Measurements from ENCODE around the gene SCAF1.

SCAF1 gene

DNA sequence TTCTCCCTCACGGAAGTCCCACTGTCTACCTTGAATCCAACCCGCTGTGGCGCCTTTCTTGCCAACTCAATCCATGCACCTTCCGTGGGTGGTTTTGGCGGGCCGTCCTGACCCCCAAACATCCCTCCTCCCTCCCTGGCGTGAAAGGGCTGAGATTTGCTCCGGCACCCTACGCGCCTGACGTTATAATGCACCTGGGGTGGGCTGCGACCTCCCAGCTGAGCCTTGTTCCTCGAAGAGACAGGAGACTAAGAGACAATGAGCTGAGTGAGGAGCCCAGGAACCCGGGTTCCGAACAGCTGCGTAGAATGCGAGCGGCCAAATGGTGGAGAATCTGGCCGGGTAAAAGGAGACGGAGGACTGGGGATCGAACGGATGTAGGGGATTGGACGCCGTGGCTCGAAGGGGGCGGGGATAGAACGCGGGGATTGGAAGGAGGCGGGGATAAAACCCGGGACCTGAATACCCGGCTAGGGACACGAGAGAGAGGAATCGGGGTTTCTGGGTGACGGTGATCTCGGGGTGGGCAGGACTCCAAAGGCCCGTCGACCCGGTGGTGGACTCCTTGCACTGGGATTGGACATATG lies 48.7 kb downstream of the SCAF1 start, which contains the start of gene CPT1C:
TSS of gene CPT1C (plus strand) at position 461 of the 587 bp plus-strand sequence. CDS start 1,137 bp downstream, outside the sequence.
- no peak for DNase-seq (ENCODE audit: low read depth in 1 of 2, low spot score in 1 of 2)
- Histone ChIP-seq H3K4me3 (replicated peaks; ENCODE audit: insufficient read depth, low read length) (no peak within 1 kb of the TSS), H3K27ac (replicated peaks) (no peak within 1 kb of the TSS), H3K27me3 (ENCODE audit: insufficient read depth, poor library complexity, severe bottlenecking) (no peaks in the 10 kb centered on the region)
- TF ChIP-seq POLR2AphosphoS5 (IDR thresholded peaks at IDR 0.05; ENCODE audit: low read depth), result no peak; the same call in 1 of the 2 replicates
- TF ChIP-seq SPI1 (IDR thresholded peaks at IDR 0.05; ENCODE audit: borderline replicate concordance, low read depth), result no peak
- TF ChIP-seq, protein P1, sequence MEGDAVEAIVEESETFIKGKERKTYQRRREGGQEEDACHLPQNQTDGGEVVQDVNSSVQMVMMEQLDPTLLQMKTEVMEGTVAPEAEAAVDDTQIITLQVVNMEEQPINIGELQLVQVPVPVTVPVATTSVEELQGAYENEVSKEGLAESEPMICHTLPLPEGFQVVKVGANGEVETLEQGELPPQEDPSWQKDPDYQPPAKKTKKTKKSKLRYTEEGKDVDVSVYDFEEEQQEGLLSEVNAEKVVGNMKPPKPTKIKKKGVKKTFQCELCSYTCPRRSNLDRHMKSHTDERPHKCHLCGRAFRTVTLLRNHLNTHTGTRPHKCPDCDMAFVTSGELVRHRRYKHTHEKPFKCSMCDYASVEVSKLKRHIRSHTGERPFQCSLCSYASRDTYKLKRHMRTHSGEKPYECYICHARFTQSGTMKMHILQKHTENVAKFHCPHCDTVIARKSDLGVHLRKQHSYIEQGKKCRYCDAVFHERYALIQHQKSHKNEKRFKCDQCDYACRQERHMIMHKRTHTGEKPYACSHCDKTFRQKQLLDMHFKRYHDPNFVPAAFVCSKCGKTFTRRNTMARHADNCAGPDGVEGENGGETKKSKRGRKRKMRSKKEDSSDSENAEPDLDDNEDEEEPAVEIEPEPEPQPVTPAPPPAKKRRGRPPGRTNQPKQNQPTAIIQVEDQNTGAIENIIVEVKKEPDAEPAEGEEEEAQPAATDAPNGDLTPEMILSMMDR (IDR thresholded peaks at IDR 0.05; ENCODE audit: insufficient read depth, low read length), result no peak
- TF ChIP-seq GABPA (IDR thresholded peaks at IDR 0.05; ENCODE audit: low read depth), result no peak
- TF ChIP-seq, protein P2, sequence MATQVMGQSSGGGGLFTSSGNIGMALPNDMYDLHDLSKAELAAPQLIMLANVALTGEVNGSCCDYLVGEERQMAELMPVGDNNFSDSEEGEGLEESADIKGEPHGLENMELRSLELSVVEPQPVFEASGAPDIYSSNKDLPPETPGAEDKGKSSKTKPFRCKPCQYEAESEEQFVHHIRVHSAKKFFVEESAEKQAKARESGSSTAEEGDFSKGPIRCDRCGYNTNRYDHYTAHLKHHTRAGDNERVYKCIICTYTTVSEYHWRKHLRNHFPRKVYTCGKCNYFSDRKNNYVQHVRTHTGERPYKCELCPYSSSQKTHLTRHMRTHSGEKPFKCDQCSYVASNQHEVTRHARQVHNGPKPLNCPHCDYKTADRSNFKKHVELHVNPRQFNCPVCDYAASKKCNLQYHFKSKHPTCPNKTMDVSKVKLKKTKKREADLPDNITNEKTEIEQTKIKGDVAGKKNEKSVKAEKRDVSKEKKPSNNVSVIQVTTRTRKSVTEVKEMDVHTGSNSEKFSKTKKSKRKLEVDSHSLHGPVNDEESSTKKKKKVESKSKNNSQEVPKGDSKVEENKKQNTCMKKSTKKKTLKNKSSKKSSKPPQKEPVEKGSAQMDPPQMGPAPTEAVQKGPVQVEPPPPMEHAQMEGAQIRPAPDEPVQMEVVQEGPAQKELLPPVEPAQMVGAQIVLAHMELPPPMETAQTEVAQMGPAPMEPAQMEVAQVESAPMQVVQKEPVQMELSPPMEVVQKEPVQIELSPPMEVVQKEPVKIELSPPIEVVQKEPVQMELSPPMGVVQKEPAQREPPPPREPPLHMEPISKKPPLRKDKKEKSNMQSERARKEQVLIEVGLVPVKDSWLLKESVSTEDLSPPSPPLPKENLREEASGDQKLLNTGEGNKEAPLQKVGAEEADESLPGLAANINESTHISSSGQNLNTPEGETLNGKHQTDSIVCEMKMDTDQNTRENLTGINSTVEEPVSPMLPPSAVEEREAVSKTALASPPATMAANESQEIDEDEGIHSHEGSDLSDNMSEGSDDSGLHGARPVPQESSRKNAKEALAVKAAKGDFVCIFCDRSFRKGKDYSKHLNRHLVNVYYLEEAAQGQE (IDR thresholded peaks at IDR 0.05; ENCODE audit: insufficient replicate concordance, low read depth), result no peak

DNA sequence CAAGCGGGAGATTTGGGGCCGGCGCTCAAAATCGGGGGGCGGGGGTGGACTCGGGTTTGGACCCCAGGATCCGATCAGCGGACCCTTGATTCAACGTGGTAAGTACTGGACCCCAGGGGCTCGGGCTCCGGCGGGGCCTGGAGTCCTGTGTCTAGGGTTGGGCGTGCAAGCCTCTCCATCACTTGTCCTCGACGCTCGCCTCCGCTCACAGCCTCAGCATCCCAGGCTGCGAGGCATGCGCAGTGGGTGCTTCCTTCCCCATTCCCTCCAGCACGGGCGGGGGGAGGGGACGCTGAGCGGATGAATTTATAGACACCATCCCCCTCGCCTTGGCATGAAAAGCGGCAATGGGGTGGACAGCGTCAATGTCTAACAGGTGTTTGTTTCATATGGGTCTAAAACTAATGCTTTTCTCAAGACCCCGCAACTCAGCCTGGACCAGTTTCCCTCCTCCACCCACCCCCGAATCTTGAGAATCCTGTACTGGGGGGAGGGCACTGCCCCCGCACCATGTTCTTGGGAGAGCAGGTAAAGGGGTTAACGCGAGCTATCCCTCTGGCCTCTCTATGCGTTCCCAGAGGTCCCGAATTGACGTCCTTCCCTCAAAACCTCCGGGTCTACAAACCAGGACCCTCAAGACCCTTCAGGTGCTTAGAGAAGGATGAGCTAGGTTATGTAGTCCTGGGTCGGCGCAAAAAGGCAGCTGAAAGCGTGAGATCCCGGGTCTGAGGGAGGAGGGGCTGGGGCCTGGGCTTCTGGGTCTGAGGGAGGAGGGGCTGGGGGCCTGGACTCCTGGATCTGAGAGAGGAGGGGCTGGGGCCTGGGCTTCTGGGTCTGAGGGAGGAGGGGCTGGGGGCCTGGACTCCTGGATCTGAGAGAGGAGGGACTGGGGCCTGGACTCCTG lies 49.5 kb downstream of the SCAF1 start:
- no peak overlapping the region for H3K4me3 ChIP-seq (replicated peaks; ENCODE audit: insufficient read depth, low read length)
- TF ChIP-seq POLR2AphosphoS5 (IDR thresholded peaks at IDR 0.05; ENCODE audit: low read depth) (no peak), SPI1 (IDR thresholded peaks at IDR 0.05; ENCODE audit: borderline replicate concordance, low read depth) (no peak), GABPA (IDR thresholded peaks at IDR 0.05; ENCODE audit: low read depth) (no peak)
- TF ChIP-seq, protein P2 (IDR thresholded peaks at IDR 0.05; ENCODE audit: insufficient replicate concordance, low read depth), result no peak
- TF ChIP-seq, protein P1 (IDR thresholded peaks at IDR 0.05; ENCODE audit: insufficient read depth, low read length), result no peak
- no peak for DNase-seq (ENCODE audit: low read depth in 1 of 2, low spot score in 1 of 2)
- no peaks in the 10 kb centered on the region for H3K27me3 ChIP-seq (ENCODE audit: insufficient read depth, poor library complexity, severe bottlenecking)
- H3K27ac ChIP-seq (replicated peaks), result no peak overlapping the region

DNA sequence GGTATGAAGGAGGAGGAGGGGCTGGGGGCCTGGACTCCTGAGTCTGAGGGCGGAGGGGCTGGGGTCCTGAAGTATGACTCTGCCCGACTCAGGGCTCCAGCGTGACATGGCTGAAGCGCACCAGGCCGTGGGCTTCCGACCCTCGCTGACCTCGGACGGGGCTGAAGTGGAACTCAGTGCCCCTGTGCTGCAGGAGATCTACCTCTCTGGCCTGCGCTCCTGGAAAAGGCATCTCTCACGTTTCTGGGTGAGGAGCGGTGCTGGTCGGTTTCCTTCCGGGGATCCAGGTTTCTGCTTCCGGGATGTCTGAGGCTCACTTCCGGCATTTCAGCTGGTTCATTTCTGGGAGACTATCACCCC lies 50.1 kb downstream of the SCAF1 start:
- no peak for DNase-seq (ENCODE audit: low read depth in 1 of 2, low spot score in 1 of 2)
- no peaks in the 10 kb centered on the region for H3K27me3 ChIP-seq (ENCODE audit: insufficient read depth, poor library complexity, severe bottlenecking)
- no peak overlapping the region for H3K27ac ChIP-seq (replicated peaks)
- H3K4me3 ChIP-seq (replicated peaks; ENCODE audit: insufficient read depth, low read length), result no peak overlapping the region
- TF ChIP-seq, protein P1 (IDR thresholded peaks at IDR 0.05; ENCODE audit: insufficient read depth, low read length), result no peak
- TF ChIP-seq SPI1 (IDR thresholded peaks at IDR 0.05; ENCODE audit: borderline replicate concordance, low read depth), result no peak
- no peak for TF ChIP-seq POLR2AphosphoS5 (IDR thresholded peaks at IDR 0.05; ENCODE audit: low read depth)
- peak; percentile 48; the same call in 1 of the 2 replicates for TF ChIP-seq GABPA (IDR thresholded peaks at IDR 0.05; ENCODE audit: low read depth)
- TF ChIP-seq, protein P2 (IDR thresholded peaks at IDR 0.05; ENCODE audit: insufficient replicate concordance, low read depth), result no peak
